B cell (primary cell): ENCODE results near the gene MTSS2. TPM values are rescaled to one million over a fixed set of nuclear protein-coding genes. Genes with fewer than 3 reads are reported as not detected.
A peak's percentile ranks its signal among the peaks of the same experiment; 100 is the strongest.

ENCODE experiments used
- ATAC-seq: fragments of 200-7000 bp; cut with Tn5 transposase; one replicate; pipeline ENCODE4 v1.10.0; 2021; ENCODE audit warnings: low read depth, mild to moderate bottlenecking, moderate number of reproducible peaks, moderate library complexity
- CTCF ChIA-PET: fragments of 350-600 bp; sonication (Branson Sonifier 250); formaldehyde crosslinking; loops from one replicate; lab custom pipeline; 2021; ENCODE audit warnings: antibody characterized with exemption, inconsistent platforms; lab: Charles Lee
- POLR2A ChIA-PET: fragments of 350-600 bp; sonication (Branson Sonifier 250); formaldehyde crosslinking; loops from one replicate; lab custom pipeline; 2021; ENCODE audit warnings: antibody characterized with exemption; lab: Charles Lee
- DNase-seq: peaks from one replicate; pipeline ENCODE4 v3.0.0; 2013
- H2AFZ ChIP-seq: 2 replicates; pipeline ENCODE4 v1.6.1; 2012; ENCODE audit warnings: mild to moderate bottlenecking, low read depth, low read length; ENCODE audit not compliant: insufficient read depth, poor library complexity, severe bottlenecking
- H3K27ac ChIP-seq, 2 donors: 1 replicate in 1 of 2; 2 replicates in 1 of 2; pipeline ENCODE4 v1.5.1; 2012 to 2013; ENCODE audit warnings: low read length in 2 of 2, mild to moderate bottlenecking in 2 of 2, moderate library complexity in 1 of 2
- H3K27me3 ChIP-seq, 4 experiments: fragments of 200-600 bp in 1 of 4; sonication (generic) in 1 of 4; replicated peaks in 1 of 4; 1 replicate in 2 of 4; 2 replicates in 2 of 4; pipeline versions ENCODE4 v1.6.1 to v1.7.0; 2013 to 2016; ENCODE audit warnings: low read length in 3 of 4, mild to moderate bottlenecking in 2 of 4, mixed read lengths in 1 of 4, moderate library complexity in 1 of 4; ENCODE audit not compliant: insufficient read depth in 4 of 4, control insufficient read depth in 3 of 4; ENCODE audit errors: control extremely low read depth in 1 of 4
- H3K36me3 ChIP-seq, 2 experiments: replicated peaks in 1 of 2; 1 replicate in 1 of 2; 2 replicates in 1 of 2; pipeline versions ENCODE4 v1.6.1 to v1.7.1; 2013; ENCODE audit warnings: low read length in 1 of 2; ENCODE audit not compliant: insufficient read depth in 2 of 2, control insufficient read depth in 1 of 2; ENCODE audit errors: control extremely low read depth in 1 of 2, extremely low read depth in 1 of 2
- H3K4me1 ChIP-seq, 2 donors: fragments of 200-600 bp in 1 of 2; sonication (generic) in 1 of 2; 1 replicate in 1 of 2; 2 replicates in 1 of 2; pipeline versions ENCODE4 v1.5.1 to v1.6.1; 2013 to 2017; ENCODE audit warnings: low read length in 2 of 2; ENCODE audit not compliant: control insufficient read depth in 2 of 2, insufficient read depth in 2 of 2
- H3K4me2 ChIP-seq: replicated peaks from 2 replicates; pipeline ENCODE3; 2012; ENCODE audit warnings: mild to moderate bottlenecking, low read depth, low read length; ENCODE audit not compliant: poor library complexity, severe bottlenecking
- H3K4me3 ChIP-seq, 5 experiments: fragments of 200-600 bp in 1 of 5; sonication (generic) in 1 of 5; 1 replicate in 3 of 5; 2 replicates in 2 of 5; pipeline versions ENCODE4 v1.5.1 to v1.7.0; 2011 to 2016; ENCODE audit warnings: low read length in 4 of 5, mild to moderate bottlenecking in 4 of 5, low read depth in 2 of 5, control low read depth in 1 of 5, moderate library complexity in 1 of 5; ENCODE audit not compliant: insufficient read depth in 1 of 5; ENCODE audit errors: control extremely low read depth in 1 of 5, extremely low read depth in 1 of 5
- H3K79me2 ChIP-seq: fragments of 200-600 bp; sonication (generic); one replicate; pipeline ENCODE4 v1.6.0; 2016; ENCODE audit warnings: low read length; ENCODE audit not compliant: control insufficient read depth, insufficient read depth
- H3K9ac ChIP-seq: fragments of 200-600 bp; sonication (generic); 2 replicates; pipeline ENCODE4 v1.6.1; 2017; ENCODE audit warnings: mild to moderate bottlenecking, low read length, moderate library complexity
- H3K9me3 ChIP-seq, 3 donors: one replicate each; pipeline versions ENCODE4 v1.6.1 to v1.7.1; 2013; ENCODE audit warnings: low read length in 2 of 3; ENCODE audit not compliant: control insufficient read depth in 2 of 3, insufficient read depth in 1 of 3; ENCODE audit errors: control extremely low read depth in 1 of 3
- H4K20me1 ChIP-seq: 2 replicates; pipeline ENCODE4 v1.6.0; 2012; ENCODE audit warnings: mild to moderate bottlenecking, low read length; ENCODE audit not compliant: insufficient read depth, control insufficient read depth, poor library complexity, severe bottlenecking
- H3K27ac Mint-ChIP-seq: one replicate; pipeline ENCODE4 v1.8.0; 2021; ENCODE audit warnings: mixed read lengths
- H3K27me3 Mint-ChIP-seq: one replicate; pipeline ENCODE4 v1.8.0; 2021; ENCODE audit warnings: mixed read lengths
- H3K4me1 Mint-ChIP-seq: one replicate; pipeline ENCODE4 v1.8.0; 2021; ENCODE audit warnings: mixed read lengths
- H3K4me3 Mint-ChIP-seq: one replicate; pipeline ENCODE4 v1.8.0; 2021; ENCODE audit warnings: mixed read lengths
- H3K9me3 Mint-ChIP-seq: one replicate; pipeline ENCODE4 v1.8.0; 2022; ENCODE audit warnings: mixed read lengths; ENCODE audit not compliant: insufficient read depth
- CTCF ChIP-seq: fragments of 200-600 bp; IDR thresholded peaks from one replicate; pipeline ENCODE4 v1.8.0; 2022; ENCODE audit warnings: antibody characterized with exemption, mild to moderate bottlenecking
- EZH2 ChIP-seq: IDR thresholded peaks from 2 replicates; pipeline ENCODE4 v1.6.1; 2012; ENCODE audit warnings: borderline replicate concordance, low read depth, mild to moderate bottlenecking, moderate library complexity, low read length; ENCODE audit not compliant: insufficient read depth, poor library complexity, severe bottlenecking
- WGBS: methylation state at CpG from one replicate; pipeline ENCODE4 v1.1.5; 2013; ENCODE audit warnings: missing lambda C conversion rate; ENCODE audit not compliant: insufficient coverage; 5-methylcytosine and 5-hydroxymethylcytosine counted together
- intact Hi-C: fragments of 100-400 bp; cut with micrococcal nuclease; formaldehyde crosslinking; loops from one replicate; pipeline ENCODE4 v1.10.0; 2022
- polyA plus RNA-seq: library from polyadenylated mRNA; depleted of rRNA; stranded (reverse); fragments of >200 nt; gene quantifications from 2 replicates; pipeline ENCODE4 v1.2.3, GENCODE V29; 2012
- total RNA-seq, 2 donors: library from RNA; stranded (reverse); fragments of 120-200 nt in 1 of 2; gene quantifications; 1 replicate in 1 of 2; 2 replicates in 1 of 2; pipeline versions ENCODE4 v1.2.3 to v1.2.4, GENCODE V29; 2013 to 2022

MTSS2 gene
- total and polyA plus RNA-seq, 2 donors (not counting 1 experiment from before 2014, with no cell fraction given), result 1.6 to 2.6 TPM

- Histone ChIP-seq H3K4me1 (peaks cover 0 to 4% of the 10 kb centered on the region in 2 donors), H3K27ac (no peak overlapping the region), H3K4me2 (peak overlapping the region; percentile 55), H3K27me3 (peaks cover 0 to 25% (median 3%) of the 10 kb centered on the region in 4 experiments), H2AFZ (no peak overlapping the region), H3K9me3 (no peaks in the 10 kb centered on the region), H3K36me3 (no peaks in the 10 kb centered on the region), H4K20me1 (no peaks in the 10 kb centered on the region), H3K79me2 (no peaks in the 10 kb centered on the region), H3K9ac (no peak overlapping the region), H3K4me3 (no peak overlapping the region)
- ChIA-PET POLR2A (interaction anchor here (0.8 kb wide), 1 partner anchor 1129 kb away, joined by 6 read pairs; no protein-coding TSS in a partner anchor), CTCF (no interaction called here)
- peaks cover 9% of the 10 kb centered on the region for H3K4me1 Mint-ChIP-seq
- peak; percentile 18 for ATAC-seq
- peak overlapping the region; percentile 60 for H3K4me3 Mint-ChIP-seq
- no peaks in the 10 kb centered on the region for H3K9me3 Mint-ChIP-seq
- intact Hi-C loops, result no loop called here
- TF ChIP-seq CTCF (no peak), EZH2 (no peak)
- peaks cover 9% of the 10 kb centered on the region for H3K27me3 Mint-ChIP-seq
- no peak overlapping the region for H3K27ac Mint-ChIP-seq
- 5% methylated on average over 90 of the region's 90 CpGs for WGBS
- DNase-seq, result no peak
Observed at GRCh38 chr16:70685061-70685937, 554 bp downstream of the MTSS2 start.
